ENCODE results near the gene NLRP5. TPM values are rescaled to one million over a fixed set of nuclear protein-coding genes. Genes with fewer than 3 reads are reported as not detected.
"Not testable (repeated sequence)": the region's sequence is repeated elsewhere in the genome, so short reads cannot be mapped to it uniquely, and the experiment has no call there.

NLRP5 gene
- total RNA-seq, 1 donor from 2014 or later: not detected

GRCh38 chr19:55990831-55991230 is 4.3 kb downstream of the NLRP5 start:
- no peak for TF ChIP-seq CTCF (IDR thresholded peaks at IDR 0.05; ENCODE audit: insufficient read depth, low read length, severe bottlenecking)
- FAIRE-seq (no peak), DNase-seq (ENCODE audit: low read depth) (no peak)
- no peaks in the 10 kb centered on the region for H3K27me3 ChIP-seq (ENCODE audit: control insufficient read depth, insufficient read depth, low read length)
- no peaks in the 10 kb centered on the region for H3K36me3 ChIP-seq (ENCODE audit: control insufficient read depth, insufficient read depth, low read length)
- no peak overlapping the region for H3K4me3 ChIP-seq (ENCODE audit: low read depth, low read length)

GRCh38 chr19:55993492-55993891 is 6.9 kb downstream of the NLRP5 start:
- DNase-seq (ENCODE audit: low read depth) (no peak), FAIRE-seq (no peak)
- no peak for TF ChIP-seq CTCF (IDR thresholded peaks at IDR 0.05; ENCODE audit: insufficient read depth, low read length, severe bottlenecking)
- Histone ChIP-seq H3K4me3 (ENCODE audit: low read depth, low read length) (no peak overlapping the region), H3K36me3 (ENCODE audit: control insufficient read depth, insufficient read depth, low read length) (no peaks in the 10 kb centered on the region), H3K27me3 (ENCODE audit: control insufficient read depth, insufficient read depth, low read length) (no peaks in the 10 kb centered on the region)

- H3K4me3 ChIP-seq (ENCODE audit: low read depth, low read length): no peak overlapping the region
- H3K27me3 ChIP-seq (ENCODE audit: control insufficient read depth, insufficient read depth, low read length): no peaks in the 10 kb centered on the region
- H3K36me3 ChIP-seq (ENCODE audit: control insufficient read depth, insufficient read depth, low read length): no peaks in the 10 kb centered on the region
- no peak for TF ChIP-seq CTCF (IDR thresholded peaks at IDR 0.05; ENCODE audit: insufficient read depth, low read length, severe bottlenecking)
- DNase-seq (ENCODE audit: low read depth) (no peak), FAIRE-seq (no peak)
These were observed 28.2 kb downstream of the NLRP5 start for GRCh38 chr19:56014765-56015164.

DNA sequence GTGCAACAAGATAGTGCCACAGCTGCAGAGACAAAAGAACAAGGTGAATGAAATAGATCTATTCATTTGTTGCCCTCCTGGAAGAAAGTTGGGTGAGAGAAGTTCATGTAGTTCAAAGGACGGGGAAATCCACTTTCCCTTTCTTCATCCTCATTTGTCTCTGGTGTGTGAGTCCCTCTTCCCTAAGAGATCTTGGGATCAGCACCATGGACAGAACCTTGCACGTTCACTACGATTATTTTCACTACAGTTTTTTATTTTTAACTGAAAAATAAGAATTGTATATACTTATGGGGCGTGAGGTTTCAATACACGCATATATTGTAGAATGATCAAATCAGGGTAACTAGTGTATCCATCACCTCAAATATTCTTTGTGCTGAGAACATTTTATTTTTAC is 29.2 kb downstream of the NLRP5 start:
- no peak for TF ChIP-seq CTCF (IDR thresholded peaks at IDR 0.05; ENCODE audit: insufficient read depth, low read length, severe bottlenecking)
- DNase-seq (ENCODE audit: low read depth) (no peak), FAIRE-seq (no peak)
- Histone ChIP-seq H3K4me3 (ENCODE audit: low read depth, low read length) (no peak overlapping the region), H3K36me3 (ENCODE audit: control insufficient read depth, insufficient read depth, low read length) (no peaks in the 10 kb centered on the region), H3K27me3 (ENCODE audit: control insufficient read depth, insufficient read depth, low read length) (no peaks in the 10 kb centered on the region)

GRCh38 chr19:56019325-56019724 is 32.8 kb downstream of the NLRP5 start:
- DNase-seq (ENCODE audit: low read depth); H3K36me3 ChIP-seq (ENCODE audit: control insufficient read depth, insufficient read depth, low read length); H3K4me3 ChIP-seq (ENCODE audit: low read depth, low read length); H3K27me3 ChIP-seq (ENCODE audit: control insufficient read depth, insufficient read depth, low read length): not testable (repeated sequence)
- peak; percentile 52 for FAIRE-seq

DNA sequence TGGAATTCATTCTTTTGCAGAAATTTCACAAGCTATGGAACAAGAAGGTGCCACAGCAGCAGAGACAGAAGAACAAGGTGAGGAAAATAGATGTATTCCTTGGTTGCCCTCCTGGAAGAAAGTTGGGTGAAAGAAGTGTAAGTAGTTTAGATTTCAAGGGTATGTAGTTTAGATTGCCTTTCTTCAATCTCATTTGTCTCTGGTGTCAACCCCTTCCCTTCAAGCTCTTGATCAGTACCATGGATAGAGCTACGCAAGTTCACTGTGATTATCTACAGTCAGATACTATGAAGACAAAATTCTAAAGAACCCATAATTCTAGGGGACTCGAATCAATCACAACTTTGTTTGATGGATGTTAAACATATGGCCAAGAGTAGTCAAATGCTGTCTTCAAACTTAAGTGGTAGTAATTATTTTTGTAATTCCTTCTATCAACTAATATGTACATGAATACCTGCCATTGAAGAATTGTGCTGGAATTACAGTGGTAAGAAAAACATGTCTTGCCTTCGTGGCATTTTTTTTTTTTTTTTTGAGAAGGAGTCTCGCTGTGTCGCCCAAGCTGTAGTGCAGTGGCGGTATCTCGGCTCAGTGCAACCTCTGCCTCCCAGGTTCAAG is 33.9 kb downstream of the NLRP5 start:
- H3K4me3 ChIP-seq (ENCODE audit: low read depth, low read length); DNase-seq (ENCODE audit: low read depth); H3K36me3 ChIP-seq (ENCODE audit: control insufficient read depth, insufficient read depth, low read length); H3K27me3 ChIP-seq (ENCODE audit: control insufficient read depth, insufficient read depth, low read length): not testable (repeated sequence)
- peak; percentile 66 for FAIRE-seq

DNA sequence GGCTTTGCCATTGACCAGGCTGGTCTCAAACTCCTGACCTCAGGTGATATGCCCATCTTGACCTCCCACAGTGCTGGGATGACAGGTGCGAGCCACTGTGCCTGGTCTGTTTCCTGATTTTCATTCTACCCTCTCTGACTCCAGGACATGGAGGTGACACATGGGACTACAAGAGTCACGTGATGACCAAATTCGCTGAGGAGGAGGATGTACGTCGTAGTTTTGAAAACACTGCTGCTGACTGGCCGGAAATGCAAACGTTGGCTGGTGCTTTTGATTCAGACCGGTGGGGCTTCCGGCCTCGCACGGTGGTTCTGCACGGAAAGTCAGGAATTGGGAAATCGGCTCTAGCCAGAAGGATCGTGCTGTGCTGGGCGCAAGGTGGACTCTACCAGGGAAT is 40.2 kb downstream of the NLRP5 start:
- Histone ChIP-seq H3K4me3 (ENCODE audit: low read depth, low read length) (no peak overlapping the region), H3K27me3 (ENCODE audit: control insufficient read depth, insufficient read depth, low read length) (no peaks in the 10 kb centered on the region), H3K36me3 (ENCODE audit: control insufficient read depth, insufficient read depth, low read length) (no peaks in the 10 kb centered on the region)
- DNase-seq (ENCODE audit: low read depth) (no peak), FAIRE-seq (no peak)
- TF ChIP-seq CTCF (IDR thresholded peaks at IDR 0.05; ENCODE audit: insufficient read depth, low read length, severe bottlenecking): no peak
